HG02981 (cell line): ENCODE results near the gene EIF3D.
"Not testable (repeated sequence)": the region's sequence is repeated elsewhere in the genome, so short reads cannot be mapped to it uniquely, and the experiment has no call there.

Experiments
- ATAC-seq: cut with Tn5 transposase; IDR thresholded peaks from one replicate; pipeline ENCODE4 v1.9.1; 2021; ENCODE audit warnings: mild to moderate bottlenecking, moderate library complexity; ENCODE audit not compliant: unreplicated experiment

The EIF3D gene

GRCh38 chr22:36550701-36551495, 21.9 kb upstream of the EIF3D start:
- no peak for ATAC-seq

- no peak for ATAC-seq
Observed at GRCh38 chr22:36549033-36549432, 20.1 kb upstream of the EIF3D start.

- no peak for ATAC-seq
Observed at GRCh38 chr22:36548606-36549005, 19.6 kb upstream of the EIF3D start.

GRCh38 chr22:36546932-36547331, 18.0 kb upstream of the EIF3D start:
- no peak for ATAC-seq

GRCh38 chr22:36546092-36546804, 17.3 kb upstream of the EIF3D start:
- no peak for ATAC-seq

- no peak for ATAC-seq
Observed at GRCh38 chr22:36544107-36544620, 15.2 kb upstream of the EIF3D start.

- no peak for ATAC-seq
Observed at GRCh38 chr22:36541831-36542411, 13.0 kb upstream of the EIF3D start.

GRCh38 chr22:36540867-36541642, 12.1 kb upstream of the EIF3D start:
- no peak for ATAC-seq

- ATAC-seq = no peak
Observed at GRCh38 chr22:36538529-36538928, 9.6 kb upstream of the EIF3D start.

GRCh38 chr22:36536717-36537116, 7.8 kb upstream of the EIF3D start:
- ATAC-seq = no peak

- not testable (repeated sequence) for ATAC-seq
Observed at GRCh38 chr22:36533320-36533719, 4.4 kb upstream of the EIF3D start.

GRCh38 chr22:36532466-36532865, 3.5 kb upstream of the EIF3D start:
- ATAC-seq = no peak

GRCh38 chr22:36528341-36528740, 625 bp downstream of the EIF3D start:
- ATAC-seq = no peak

- ATAC-seq = no peak
Observed at GRCh38 chr22:36522662-36523061, 6.3 kb downstream of the EIF3D start.

- ATAC-seq = no peak
Observed at GRCh38 chr22:36520423-36520822, 8.5 kb downstream of the EIF3D start.

- ATAC-seq = not testable (repeated sequence)
Observed at GRCh38 chr22:36519906-36520305, 9.1 kb downstream of the EIF3D start.

GRCh38 chr22:36514766-36515165, 14.2 kb downstream of the EIF3D start:
- no peak for ATAC-seq

- no peak for ATAC-seq
Observed at GRCh38 chr22:36512991-36513390, 16.0 kb downstream of the EIF3D start.

- no peak for ATAC-seq
Observed at GRCh38 chr22:36512333-36512732, 16.6 kb downstream of the EIF3D start.

- ATAC-seq = no peak
Observed at GRCh38 chr22:36510966-36511881, 17.7 kb downstream of the EIF3D start.
